ENCODE results near the gene ST3GAL4. TPM values are rescaled to one million over a fixed set of nuclear protein-coding genes. Genes with fewer than 3 reads are reported as not detected.

The ST3GAL4 gene
- total RNA-seq, 2 donors from 2014 or later: 29.2 to 192 TPM

DNA sequence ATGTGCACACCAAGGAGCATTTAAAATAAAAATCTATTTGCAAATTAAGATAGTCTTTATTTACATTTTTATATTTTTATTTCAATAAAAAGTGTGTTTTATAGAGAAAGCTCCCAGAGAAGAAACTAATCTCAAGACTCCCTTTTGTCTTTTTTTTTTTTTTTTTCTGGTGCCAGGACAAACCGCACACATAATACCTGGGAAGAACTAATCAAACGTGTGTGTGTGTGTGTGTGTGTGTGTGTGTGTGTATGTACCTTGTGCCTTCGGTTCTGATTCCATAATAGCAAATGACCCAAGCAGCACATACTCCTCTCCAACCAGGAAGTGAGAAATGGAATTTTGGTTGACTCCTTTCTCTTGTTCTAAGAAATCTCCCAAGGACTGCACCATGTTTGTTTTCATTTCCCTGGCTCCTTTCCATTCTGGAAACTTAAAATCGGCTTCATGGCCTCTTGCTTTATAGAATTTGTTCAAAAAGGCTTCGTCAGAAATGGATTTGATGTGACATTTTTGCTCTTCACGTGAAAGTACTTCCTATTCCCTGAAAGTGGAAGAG, 65.3 kb downstream of the ST3GAL4 start:
- intact Hi-C loops (cut with DNase I): no loop called here
- no peaks in the 10 kb centered on the region for H3K36me3 ChIP-seq
- H3K4me3 ChIP-seq: no peak overlapping the region
- H3K27ac ChIP-seq: no peak overlapping the region
- WGBS: 34% methylated on average over 6 of the region's 6 CpGs
- no peaks in the 10 kb centered on the region for H3K9me3 ChIP-seq
- no peak for TF ChIP-seq POLR2A (IDR thresholded peaks at IDR 0.05)
- TF ChIP-seq, protein P1, sequence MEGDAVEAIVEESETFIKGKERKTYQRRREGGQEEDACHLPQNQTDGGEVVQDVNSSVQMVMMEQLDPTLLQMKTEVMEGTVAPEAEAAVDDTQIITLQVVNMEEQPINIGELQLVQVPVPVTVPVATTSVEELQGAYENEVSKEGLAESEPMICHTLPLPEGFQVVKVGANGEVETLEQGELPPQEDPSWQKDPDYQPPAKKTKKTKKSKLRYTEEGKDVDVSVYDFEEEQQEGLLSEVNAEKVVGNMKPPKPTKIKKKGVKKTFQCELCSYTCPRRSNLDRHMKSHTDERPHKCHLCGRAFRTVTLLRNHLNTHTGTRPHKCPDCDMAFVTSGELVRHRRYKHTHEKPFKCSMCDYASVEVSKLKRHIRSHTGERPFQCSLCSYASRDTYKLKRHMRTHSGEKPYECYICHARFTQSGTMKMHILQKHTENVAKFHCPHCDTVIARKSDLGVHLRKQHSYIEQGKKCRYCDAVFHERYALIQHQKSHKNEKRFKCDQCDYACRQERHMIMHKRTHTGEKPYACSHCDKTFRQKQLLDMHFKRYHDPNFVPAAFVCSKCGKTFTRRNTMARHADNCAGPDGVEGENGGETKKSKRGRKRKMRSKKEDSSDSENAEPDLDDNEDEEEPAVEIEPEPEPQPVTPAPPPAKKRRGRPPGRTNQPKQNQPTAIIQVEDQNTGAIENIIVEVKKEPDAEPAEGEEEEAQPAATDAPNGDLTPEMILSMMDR (IDR thresholded peaks at IDR 0.05): no peak
- TF ChIP-seq POLR2AphosphoS5 (IDR thresholded peaks at IDR 0.05): no peak
- DNase-seq (ENCODE audit: low spot score): no peak
- H3K4me1 ChIP-seq (replicated peaks): peaks cover 4% of the 10 kb centered on the region
- H3K27me3 ChIP-seq (replicated peaks; ENCODE audit: insufficient read depth): no peaks in the 10 kb centered on the region

DNA sequence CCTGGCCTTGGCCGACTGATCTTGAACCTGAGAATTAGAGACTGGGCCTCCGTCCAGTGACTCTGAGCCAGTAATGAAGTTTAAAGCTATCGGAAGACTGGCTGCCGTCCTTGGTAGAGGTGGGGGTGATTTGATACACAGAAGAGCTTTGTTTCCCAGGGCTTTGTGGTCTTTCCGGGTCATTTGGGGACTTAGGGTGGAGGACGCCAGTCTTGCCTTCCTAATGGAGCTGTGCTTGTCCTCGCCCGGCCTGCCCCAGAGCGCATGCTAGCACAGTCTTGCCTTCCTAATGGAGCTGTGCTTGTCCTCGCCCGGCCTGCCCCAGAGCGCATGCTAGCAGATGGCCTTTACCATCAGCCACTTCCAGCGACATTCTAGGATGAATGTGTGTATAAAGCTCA, 65.8 kb downstream of the ST3GAL4 start:
- no peaks in the 10 kb centered on the region for H3K9me3 ChIP-seq
- WGBS: 62% methylated on average over 13 of the region's 13 CpGs
- no peaks in the 10 kb centered on the region for H3K36me3 ChIP-seq
- H3K27me3 ChIP-seq (replicated peaks; ENCODE audit: insufficient read depth): no peaks in the 10 kb centered on the region
- peaks cover 2% of the 10 kb centered on the region for H3K4me1 ChIP-seq (replicated peaks)
- no peak for DNase-seq (ENCODE audit: low spot score)
- intact Hi-C loops (cut with DNase I): no loop called here
- TF ChIP-seq, protein P1 (IDR thresholded peaks at IDR 0.05): no peak
- TF ChIP-seq POLR2A (IDR thresholded peaks at IDR 0.05): no peak
- no peak for TF ChIP-seq POLR2AphosphoS5 (IDR thresholded peaks at IDR 0.05)
- H3K27ac ChIP-seq: no peak overlapping the region
- no peak overlapping the region for H3K4me3 ChIP-seq

DNA sequence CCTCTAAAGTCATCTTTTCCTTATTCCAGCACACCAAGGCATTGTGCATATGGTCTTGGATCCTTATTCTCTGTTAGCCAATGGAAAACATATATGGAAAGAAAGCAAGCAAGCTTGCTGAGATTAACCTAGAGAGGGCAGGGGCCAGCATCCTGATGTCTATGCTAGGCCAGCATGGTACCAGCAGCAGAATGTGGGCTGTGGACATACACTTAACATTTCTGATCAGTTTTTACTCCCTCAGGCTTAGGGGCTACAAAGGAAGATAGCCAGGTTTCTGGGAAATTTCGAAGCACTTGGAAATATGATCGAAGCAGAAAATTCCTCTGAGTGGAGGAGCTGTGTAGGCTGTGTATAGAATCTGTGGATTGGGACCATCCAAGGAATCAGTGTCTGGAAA, 67.0 kb downstream of the ST3GAL4 start:
- DNase-seq (ENCODE audit: low spot score): no peak
- no peaks in the 10 kb centered on the region for H3K4me1 ChIP-seq (replicated peaks)
- H3K36me3 ChIP-seq: no peaks in the 10 kb centered on the region
- no peak overlapping the region for H3K27ac ChIP-seq
- TF ChIP-seq, protein P1 (IDR thresholded peaks at IDR 0.05): no peak
- TF ChIP-seq POLR2A (IDR thresholded peaks at IDR 0.05) (no peak), POLR2AphosphoS5 (IDR thresholded peaks at IDR 0.05) (no peak)
- 94% methylated on average over 2 of the region's 2 CpGs for WGBS
- H3K27me3 ChIP-seq (replicated peaks; ENCODE audit: insufficient read depth): no peaks in the 10 kb centered on the region
- intact Hi-C loops (cut with DNase I): no loop called here
- H3K9me3 ChIP-seq: no peaks in the 10 kb centered on the region
- H3K4me3 ChIP-seq: no peak overlapping the region

DNA sequence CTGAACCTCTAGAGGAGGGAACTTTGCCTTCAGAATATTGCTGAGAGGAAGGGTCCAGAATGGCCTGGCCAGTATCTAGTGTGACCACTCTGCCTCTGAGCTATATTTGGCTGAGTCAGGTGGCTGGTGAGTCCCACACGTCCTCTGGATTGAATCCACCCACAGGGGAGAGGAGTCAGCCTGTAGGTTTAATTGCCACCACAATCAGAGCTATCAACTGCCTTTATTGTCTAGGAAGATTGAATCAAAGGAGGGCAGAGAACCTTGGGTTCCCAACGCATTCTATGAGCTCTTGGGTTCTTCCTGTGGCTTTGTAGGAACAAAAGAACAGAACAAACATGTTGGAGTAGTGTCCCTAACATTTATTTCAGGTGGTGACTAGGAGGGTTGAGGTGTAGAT, 67.7 kb downstream of the ST3GAL4 start:
- Histone ChIP-seq H3K4me3 (no peak overlapping the region), H3K9me3 (no peaks in the 10 kb centered on the region), H3K4me1 (replicated peaks) (no peaks in the 10 kb centered on the region), H3K27me3 (replicated peaks; ENCODE audit: insufficient read depth) (no peaks in the 10 kb centered on the region), H3K27ac (no peak overlapping the region), H3K36me3 (no peaks in the 10 kb centered on the region)
- TF ChIP-seq, protein P1 (IDR thresholded peaks at IDR 0.05): no peak
- no peak for TF ChIP-seq POLR2A (IDR thresholded peaks at IDR 0.05)
- no peak for TF ChIP-seq POLR2AphosphoS5 (IDR thresholded peaks at IDR 0.05)
- no peak for DNase-seq (ENCODE audit: low spot score)
- intact Hi-C loops (cut with DNase I): no loop called here
- 57% methylated on average over 2 of the region's 2 CpGs for WGBS

DNA sequence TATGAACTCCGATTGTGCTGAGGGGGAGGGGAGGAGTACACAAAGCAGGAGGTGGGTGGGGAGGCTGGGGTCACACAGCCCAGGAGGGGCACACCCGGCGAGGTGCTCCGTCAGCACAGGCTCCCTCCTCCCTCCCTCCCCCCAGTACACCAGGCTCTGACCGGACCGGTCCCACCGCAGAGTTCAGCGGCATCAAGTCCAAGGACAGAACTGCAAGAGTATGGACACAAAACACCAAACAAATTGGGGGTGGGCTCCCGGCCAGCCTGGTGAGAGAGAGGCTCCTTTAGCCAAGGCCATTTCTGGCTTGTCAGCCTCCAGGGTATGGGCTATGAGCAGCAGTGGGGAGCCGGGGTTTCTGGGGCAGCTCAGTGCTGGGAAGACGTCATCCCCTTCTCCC, 68.3 kb downstream of the ST3GAL4 start:
- WGBS: 71% methylated on average over 11 of the region's 11 CpGs
- H3K9me3 ChIP-seq: no peaks in the 10 kb centered on the region
- no peaks in the 10 kb centered on the region for H3K36me3 ChIP-seq
- no peaks in the 10 kb centered on the region for H3K4me1 ChIP-seq (replicated peaks)
- H3K4me3 ChIP-seq: no peak overlapping the region
- H3K27ac ChIP-seq: no peak overlapping the region
- DNase-seq (ENCODE audit: low spot score): no peak
- H3K27me3 ChIP-seq (replicated peaks; ENCODE audit: insufficient read depth): no peaks in the 10 kb centered on the region
- TF ChIP-seq POLR2AphosphoS5 (IDR thresholded peaks at IDR 0.05) (no peak), POLR2A (IDR thresholded peaks at IDR 0.05) (no peak)
- TF ChIP-seq, protein P1 (IDR thresholded peaks at IDR 0.05): no peak
- intact Hi-C loops (cut with DNase I): no loop called here
